Osteocyte (in vitro differentiated cells): ENCODE results near the gene POLR2C. TPM values are rescaled to one million over a fixed set of nuclear protein-coding genes. Genes with fewer than 3 reads are reported as not detected.

Source experiments
- DNase-seq: peaks from one replicate; pipeline ENCODE4 v3.0.0; 2021; ENCODE audit warnings: mixed read lengths; ENCODE audit not compliant: unreplicated experiment; ENCODE audit errors: extremely low spot score
- H3K27ac Mint-ChIP-seq: one replicate; pipeline ENCODE4 v1.8.0; 2021; ENCODE audit warnings: mild to moderate bottlenecking, mixed read lengths; ENCODE audit not compliant: unreplicated experiment
- H3K27me3 Mint-ChIP-seq: one replicate; pipeline ENCODE4 v1.8.0; 2021; ENCODE audit warnings: mixed read lengths; ENCODE audit not compliant: unreplicated experiment
- H3K36me3 Mint-ChIP-seq: one replicate; pipeline ENCODE4 v1.8.0; 2021; ENCODE audit warnings: mixed read lengths; ENCODE audit not compliant: unreplicated experiment
- H3K4me1 Mint-ChIP-seq: one replicate; pipeline ENCODE4 v1.8.0; 2021; ENCODE audit warnings: mixed read lengths; ENCODE audit not compliant: unreplicated experiment
- H3K4me3 Mint-ChIP-seq: one replicate; pipeline ENCODE4 v1.8.0; 2021; ENCODE audit warnings: mild to moderate bottlenecking, moderate library complexity, mixed read lengths; ENCODE audit not compliant: unreplicated experiment
- H3K9me3 Mint-ChIP-seq: one replicate; pipeline ENCODE4 v1.8.0; 2021; ENCODE audit warnings: mixed read lengths; ENCODE audit not compliant: unreplicated experiment
- CTCF ChIP-seq: fragments of 200-600 bp; sonication (generic); IDR thresholded peaks from 2 replicates; pipeline ENCODE4 v1.5.0; 2021; ENCODE audit warnings: antibody characterized with exemption, mild to moderate bottlenecking, moderate library complexity
- total RNA-seq: library from RNA; stranded (reverse); gene quantifications from 2 replicates; pipeline ENCODE4 v1.2.1, GENCODE V29; 2021

The POLR2C gene
- total RNA-seq, 1 donor from 2014 or later = 46.8 TPM

GRCh38 chr16:57422026-57422944 lies 40.2 kb upstream of the POLR2C start:
- Mint-ChIP-seq H3K27me3 (no peaks in the 10 kb centered on the region), H3K4me1 (peaks cover 25% of the 10 kb centered on the region), H3K9me3 (no peaks in the 10 kb centered on the region), H3K27ac (peak overlapping the region; percentile 84), H3K36me3 (no peaks in the 10 kb centered on the region), H3K4me3 (no peak overlapping the region)
- peak; percentile 81 for TF ChIP-seq CTCF
- no peak for DNase-seq

GRCh38 chr16:57423152-57423551 lies 39.3 kb upstream of the POLR2C start:
- H3K27ac Mint-ChIP-seq = no peak overlapping the region
- DNase-seq = no peak
- no peak for TF ChIP-seq CTCF
- peaks cover 6% of the 10 kb centered on the region for H3K36me3 Mint-ChIP-seq
- no peak overlapping the region for H3K4me3 Mint-ChIP-seq
- no peaks in the 10 kb centered on the region for H3K9me3 Mint-ChIP-seq
- peaks cover 21% of the 10 kb centered on the region for H3K4me1 Mint-ChIP-seq
- no peaks in the 10 kb centered on the region for H3K27me3 Mint-ChIP-seq

GRCh38 chr16:57424583-57424982 lies 37.9 kb upstream of the POLR2C start:
- Mint-ChIP-seq H3K27me3 (no peaks in the 10 kb centered on the region), H3K4me3 (no peak overlapping the region), H3K36me3 (peaks cover 14% of the 10 kb centered on the region), H3K27ac (no peak overlapping the region), H3K9me3 (no peaks in the 10 kb centered on the region), H3K4me1 (peaks cover 10% of the 10 kb centered on the region)
- TF ChIP-seq CTCF = no peak
- no peak for DNase-seq

GRCh38 chr16:57426356-57426755 lies 36.1 kb upstream of the POLR2C start:
- Mint-ChIP-seq H3K36me3 (peaks cover 31% of the 10 kb centered on the region), H3K9me3 (no peaks in the 10 kb centered on the region)

More at GRCh38 chr16:57426356-57426755, 36.1 kb upstream of the POLR2C start:
- no peak for DNase-seq
- H3K27me3 Mint-ChIP-seq = no peaks in the 10 kb centered on the region
- H3K27ac Mint-ChIP-seq = no peak overlapping the region
- peaks cover 8% of the 10 kb centered on the region for H3K4me1 Mint-ChIP-seq
- TF ChIP-seq CTCF = no peak
- no peak overlapping the region for H3K4me3 Mint-ChIP-seq
